Aorta (tissue), 5 donors: ENCODE data around the gene ARID4A. TPM values are rescaled to one million over a fixed set of nuclear protein-coding genes. Genes with fewer than 3 reads are reported as not detected.

Experiments used
- ATAC-seq: fragments of 200-7000 bp; cut with Tn5 transposase; one replicate; pipeline ENCODE4 v1.9.1; 2022; ENCODE audit warnings: moderate library complexity; ENCODE audit not compliant: low FRiP score
- DNase-seq, 2 donors: peaks; one replicate each; pipeline ENCODE4 v3.0.0-alpha.2; 2020
- H3K27ac ChIP-seq, 2 donors: one replicate each; pipeline ENCODE4 v1.5.1; 2013; ENCODE audit warnings: low read length in 2 of 2, mild to moderate bottlenecking in 2 of 2, moderate library complexity in 2 of 2, control low read depth in 1 of 2, inconsistent platforms in 1 of 2, low read depth in 1 of 2
- H3K27me3 ChIP-seq, 2 donors: one replicate each; pipeline ENCODE4 v1.6.1; 2013; ENCODE audit warnings: control low read depth in 1 of 2, low read length in 1 of 2, mild to moderate bottlenecking in 1 of 2, moderate library complexity in 1 of 2; ENCODE audit not compliant: insufficient read depth in 2 of 2, control insufficient read depth in 1 of 2
- H3K36me3 ChIP-seq, 2 donors: one replicate each; pipeline ENCODE4 v1.6.1; 2013; ENCODE audit warnings: control low read depth in 1 of 2, low read length in 1 of 2, mild to moderate bottlenecking in 1 of 2; ENCODE audit not compliant: insufficient read depth in 2 of 2, control insufficient read depth in 1 of 2
- H3K4me1 ChIP-seq, 2 donors: one replicate each; pipeline ENCODE4 v1.6.1; 2013; ENCODE audit warnings: low read length in 2 of 2, control low read depth in 1 of 2, mild to moderate bottlenecking in 1 of 2, moderate library complexity in 1 of 2; ENCODE audit not compliant: insufficient read depth in 2 of 2, control insufficient read depth in 1 of 2
- H3K4me3 ChIP-seq, 2 donors: one replicate each; pipeline ENCODE4 v1.5.1; 2013; ENCODE audit warnings: low read length in 2 of 2, control low read depth in 1 of 2, mild to moderate bottlenecking in 1 of 2
- H3K9me3 ChIP-seq: one replicate; pipeline ENCODE4 v1.6.1; 2013; ENCODE audit warnings: mild to moderate bottlenecking, low read length; ENCODE audit not compliant: control insufficient read depth
- WGBS, 2 donors: extraction: QIAGEN DNeasy Blood & Tissue Kit; methylation state at CpG; one replicate each; pipeline ENCODE4 v1.1.7; 2013; 5-methylcytosine and 5-hydroxymethylcytosine counted together
- intact Hi-C, 2 donors: fragments of 100-400 bp; cut with DNase I; formaldehyde crosslinking; loops; one replicate each; pipeline versions ENCODE4 v1.14.2 to v1.15.0; 2022
- polyA plus RNA-seq, 2 donors: library from polyadenylated mRNA; stranded (reverse); fragments of 200-250 nt; gene quantifications; one replicate each; pipeline ENCODE4 v1.2.3, GENCODE V29; 2013
- total RNA-seq, 2 donors: library from RNA; stranded (reverse); fragmentation: NEBNext Ultra II Directional; extraction: Animal tissue kit (Norgen Biotek cat#: 25700); gene quantifications; one replicate each; pipeline ENCODE4 v1.2.1, GENCODE V29; 2021
- donor health status: healthy with polysubstance abuse.
- donor health status: Bipolar disorder and iron deficiency.
- donor health status: DM: no; HTN: no; CAD: no.
- donor health status: DM: no; HTN: no; CAD: no.
- donor health status: DM: yes; HTN: yes; CAD: no.

Gene ARID4A
- total and polyA plus RNA-seq, 4 donors: 7.8 to 55.9 (median 20.1) TPM

DNA sequence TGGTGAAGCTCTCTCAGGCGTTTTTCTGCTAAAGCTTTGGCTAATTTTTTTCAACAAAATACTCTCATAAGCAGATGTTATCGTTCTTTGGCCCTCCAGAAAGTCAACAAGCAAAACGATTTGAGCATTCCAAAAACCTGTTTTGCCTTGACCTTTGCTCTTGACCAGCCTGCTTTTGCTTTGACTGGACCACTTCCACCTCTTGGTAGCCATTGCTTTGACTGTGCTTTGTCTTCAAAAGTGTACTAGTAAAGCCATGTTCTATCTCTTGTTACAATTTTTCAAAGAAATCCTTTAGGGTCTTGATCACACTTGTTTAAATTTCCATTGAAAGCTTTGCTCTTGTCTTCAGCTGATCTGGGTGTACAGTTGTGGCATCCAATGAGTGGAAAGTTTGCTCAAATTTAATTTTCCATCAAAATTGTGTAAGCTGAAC is 10.7 kb upstream of the ARID4A start:
- Histone ChIP-seq H3K4me3 (no peak overlapping the region), H3K27me3 (no peaks in the 10 kb centered on the region), H3K4me1 (peaks cover 1 to 8% of the 10 kb centered on the region in 2 donors), H3K9me3 (no peaks in the 10 kb centered on the region), H3K27ac (peak overlapping the region in 1 of 2 donors; percentile 37), H3K36me3 (peaks cover 0 to 5% of the 10 kb centered on the region in 2 donors)
- intact Hi-C loops: no loop called here
- WGBS, 2 donors: 30 to 31% methylated on average over 3 of the region's 3 CpGs
- ATAC-seq: no peak
- DNase-seq: no peak

DNA sequence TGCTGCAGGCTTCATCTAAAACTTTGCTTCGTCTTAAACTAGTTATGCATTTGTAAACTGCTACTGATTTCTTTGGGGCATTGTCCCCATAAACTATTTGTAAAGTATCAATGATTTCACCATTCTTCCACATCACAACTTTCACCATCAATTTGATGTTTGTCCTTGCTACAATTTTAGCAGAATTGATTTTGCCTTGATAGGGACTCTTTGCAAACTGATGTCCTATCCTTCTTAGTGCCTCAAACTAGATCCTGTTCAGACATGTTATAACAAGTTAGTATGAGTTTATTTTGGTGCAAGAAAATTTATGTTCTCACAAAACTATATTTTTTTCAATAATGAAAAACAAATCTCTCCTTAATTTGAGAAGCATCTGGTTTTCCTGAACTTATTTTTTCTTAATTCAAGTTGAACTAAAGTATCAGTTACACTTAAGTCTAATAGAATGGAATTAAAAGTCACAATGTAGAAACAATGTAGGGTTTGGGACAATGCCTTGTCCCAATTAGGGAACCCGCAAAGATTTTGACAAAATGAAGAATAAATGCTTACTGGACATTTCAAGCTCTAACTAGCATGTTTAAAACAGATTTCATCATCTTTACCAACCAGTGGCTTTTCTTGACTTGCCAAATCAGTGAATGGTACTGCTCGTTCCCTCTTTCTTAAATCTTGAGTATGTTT is 10.1 kb upstream of the ARID4A start:
- peaks cover 1 to 6% of the 10 kb centered on the region in 2 donors for H3K4me1 ChIP-seq
- no peak for DNase-seq

DNA sequence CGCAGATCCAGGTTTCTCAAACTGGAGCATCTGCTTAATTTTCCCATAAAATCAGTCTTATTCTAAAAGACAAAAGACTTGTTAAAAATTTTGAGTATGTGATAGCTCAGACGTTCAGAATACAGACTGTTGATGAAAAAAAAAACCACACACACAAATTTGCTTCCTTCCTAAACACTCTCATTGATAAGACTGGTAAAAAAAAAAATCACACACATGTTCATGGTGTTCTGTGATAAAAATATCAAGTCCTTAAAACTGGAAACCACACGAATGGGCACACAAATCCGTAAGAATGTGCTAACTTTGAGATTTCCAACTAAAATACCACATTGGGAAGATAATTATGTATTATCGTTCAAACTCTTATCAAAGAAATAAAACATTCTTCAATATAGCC is 6.7 kb upstream of the ARID4A start:
- H3K9me3 ChIP-seq: no peaks in the 10 kb centered on the region
- WGBS, 2 donors: 51 to 55% methylated on average over 5 of the region's 5 CpGs
- no peak overlapping the region for H3K27ac ChIP-seq
- DNase-seq (no peak), ATAC-seq (no peak)
- no peak overlapping the region for H3K4me3 ChIP-seq
- H3K36me3 ChIP-seq: peaks cover 0 to 3% of the 10 kb centered on the region in 2 donors
- H3K27me3 ChIP-seq: no peaks in the 10 kb centered on the region
- intact Hi-C loops: no loop called here
- peaks cover 0 to 1% of the 10 kb centered on the region in 2 donors for H3K4me1 ChIP-seq

More for the DNA sequence above, 10.1 kb upstream of the ARID4A start:
- no peak for ATAC-seq
- 69 to 73% methylated on average over 3 of the region's 3 CpGs for WGBS, 2 donors
- Histone ChIP-seq H3K9me3 (no peaks in the 10 kb centered on the region), H3K36me3 (peaks cover 0 to 5% of the 10 kb centered on the region in 2 donors), H3K27ac (no peak overlapping the region), H3K27me3 (no peaks in the 10 kb centered on the region), H3K4me3 (no peak overlapping the region)
- intact Hi-C loops: no loop called here

DNA sequence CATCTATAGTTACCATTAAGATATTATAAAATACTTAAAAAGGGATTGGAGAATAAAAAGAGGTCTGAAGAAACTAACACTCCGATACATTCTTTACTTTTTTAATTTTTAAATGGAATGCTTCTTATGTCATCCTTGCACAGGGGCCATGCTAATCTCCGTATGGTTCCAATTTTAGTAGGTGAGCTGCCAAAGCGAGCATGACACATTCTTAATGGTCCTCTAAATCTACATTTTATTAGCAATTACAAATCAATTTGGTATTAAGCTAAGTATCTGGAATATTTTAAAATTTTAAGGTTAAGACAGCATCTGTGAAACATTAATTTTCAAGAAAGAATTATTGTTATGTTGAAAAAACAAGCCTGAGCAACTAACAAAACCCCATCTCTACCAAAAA is 6.2 kb upstream of the ARID4A start:
- no peaks in the 10 kb centered on the region for H3K27me3 ChIP-seq
- 47 to 50% methylated on average over 3 of the region's 3 CpGs for WGBS, 2 donors
- no peak overlapping the region for H3K27ac ChIP-seq
- intact Hi-C loops: no loop called here
- peaks cover 0 to 3% of the 10 kb centered on the region in 2 donors for H3K36me3 ChIP-seq
- DNase-seq: no peak
- H3K4me3 ChIP-seq: no peak overlapping the region
- peaks cover 0 to 1% of the 10 kb centered on the region in 2 donors for H3K4me1 ChIP-seq
- ATAC-seq: no peak
- no peaks in the 10 kb centered on the region for H3K9me3 ChIP-seq

DNA sequence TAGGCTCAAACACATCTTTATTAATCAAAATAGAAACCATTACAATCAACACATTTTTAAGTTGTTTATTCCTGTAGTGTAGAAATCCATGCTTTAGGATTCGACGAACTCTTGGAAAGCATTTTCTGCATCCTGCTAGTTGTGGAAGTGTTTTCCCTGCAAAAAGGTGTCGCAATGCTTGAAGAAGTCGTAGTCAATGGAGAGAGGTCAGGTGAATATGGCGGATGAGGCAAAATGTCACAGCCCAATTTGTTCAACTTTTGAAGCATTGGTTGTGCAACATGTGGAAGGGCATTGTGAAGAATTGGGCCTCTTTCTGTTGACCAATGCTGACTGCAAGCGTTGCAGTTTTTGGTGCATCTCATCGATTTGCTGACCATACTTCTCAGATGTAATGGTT is 4.2 kb upstream of the ARID4A start:
- no peak for ATAC-seq
- Histone ChIP-seq H3K9me3 (no peaks in the 10 kb centered on the region), H3K4me3 (no peak overlapping the region), H3K36me3 (peaks cover 0 to 3% of the 10 kb centered on the region in 2 donors), H3K27ac (no peak overlapping the region), H3K4me1 (no peaks in the 10 kb centered on the region), H3K27me3 (no peaks in the 10 kb centered on the region)
- intact Hi-C loops: no loop called here
- DNase-seq: no peak
- WGBS, 2 donors: 97 to 98% methylated on average over 7 of the region's 7 CpGs

DNA sequence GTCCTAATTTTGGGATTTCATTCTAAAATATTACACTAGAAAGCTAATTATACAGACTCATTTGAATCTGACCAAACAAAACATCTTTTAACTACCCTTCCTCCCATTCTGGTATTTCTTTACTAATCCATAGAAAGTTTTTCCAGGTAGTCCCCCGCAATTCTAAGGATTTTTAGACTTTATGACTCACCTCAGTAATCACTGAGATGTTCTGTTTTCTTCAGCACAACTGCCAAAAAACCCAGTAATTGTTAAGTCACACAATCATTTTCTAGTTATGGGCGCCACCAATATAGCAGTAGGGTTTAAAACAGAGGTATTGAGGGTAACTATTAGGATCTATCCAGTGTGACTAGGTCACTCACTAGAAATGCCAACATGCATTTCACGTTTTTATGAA is 1.6 kb upstream of the ARID4A start:
- ATAC-seq: no peak
- Histone ChIP-seq H3K4me3 (peak overlapping the region; percentile 56 to 90), H3K9me3 (no peaks in the 10 kb centered on the region), H3K27me3 (no peaks in the 10 kb centered on the region), H3K27ac (no peak overlapping the region), H3K36me3 (peaks cover 0 to 2% of the 10 kb centered on the region in 2 donors), H3K4me1 (no peaks in the 10 kb centered on the region)
- 2 to 3% methylated on average over 3 of the region's 3 CpGs for WGBS, 2 donors
- DNase-seq: no peak
- intact Hi-C loops: loop anchor here in 1 of 2 donors (5.0 kb wide), 1 partner anchor 49 kb away; no protein-coding TSS in a partner anchor

DNA sequence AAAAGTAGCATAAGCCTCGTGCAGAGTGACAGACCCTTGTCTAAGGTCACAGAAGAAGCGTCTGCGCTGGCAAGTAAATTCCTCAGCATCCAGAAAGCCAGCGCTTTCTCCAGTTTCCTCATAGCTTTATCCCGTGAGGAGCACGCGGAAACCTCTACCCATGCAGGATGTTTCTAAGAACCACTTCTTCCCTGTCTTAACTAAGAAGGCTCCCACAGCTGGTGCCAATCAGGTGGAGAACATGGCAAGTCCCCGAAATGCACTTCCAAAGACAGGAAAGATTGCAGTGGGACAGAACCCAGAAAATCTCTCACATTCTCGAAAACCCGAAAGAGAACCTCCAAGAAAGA is 968 bp upstream of the ARID4A start:
- intact Hi-C loops: loop anchor here in 1 of 2 donors (5.0 kb wide), 1 partner anchor 50 kb away; no protein-coding TSS in a partner anchor
- ATAC-seq: peak; percentile 1
- peak in 1 of 2 donors; percentile 67 for DNase-seq
- no peaks in the 10 kb centered on the region for H3K9me3 ChIP-seq
- no peaks in the 10 kb centered on the region for H3K4me1 ChIP-seq
- peak overlapping the region; percentile 56 to 90 for H3K4me3 ChIP-seq
- H3K36me3 ChIP-seq: peaks cover 0 to 2% of the 10 kb centered on the region in 2 donors
- peak overlapping the region; percentile 22 to 58 for H3K27ac ChIP-seq
- no peaks in the 10 kb centered on the region for H3K27me3 ChIP-seq
- WGBS, 2 donors: 0% methylated on average over 10 of the region's 10 CpGs

DNA sequence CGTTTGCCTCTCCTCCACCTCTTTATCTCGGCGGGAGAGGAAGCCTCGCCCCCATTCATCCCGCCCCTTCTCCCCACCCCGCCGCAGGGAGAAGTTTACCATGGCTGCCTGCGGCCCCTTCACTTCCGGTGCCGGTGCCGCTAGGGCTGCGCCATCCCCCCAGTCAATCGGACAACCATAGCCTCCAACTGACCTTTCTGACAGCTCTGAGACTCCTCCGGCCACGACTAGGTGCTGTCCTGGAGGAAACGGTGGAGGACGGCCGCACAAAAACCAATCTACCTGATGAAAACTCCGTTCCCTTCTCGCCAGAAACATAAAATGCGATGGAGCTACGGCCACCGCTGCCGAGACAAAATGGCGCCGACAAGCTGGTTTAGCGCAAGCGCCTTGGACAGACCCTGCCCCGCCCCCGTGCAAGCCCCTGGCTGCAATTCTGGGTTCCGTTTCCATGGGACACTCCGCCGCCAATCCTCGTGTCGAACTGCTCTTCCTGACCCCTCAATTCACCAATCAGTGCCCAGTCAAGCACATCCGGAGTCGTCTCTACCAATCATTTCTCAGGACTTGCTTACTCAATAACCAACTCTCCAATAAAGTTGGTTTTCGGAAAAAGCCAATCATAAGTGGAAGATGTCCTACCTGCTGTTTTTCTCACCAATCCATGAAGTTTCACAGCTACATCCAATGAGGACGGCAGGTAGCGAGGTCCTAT is 436 bp upstream of the ARID4A start:
- H3K4me1 ChIP-seq: no peaks in the 10 kb centered on the region
- intact Hi-C loops: loop anchor here (2.0 to 5.0 kb wide), 2 partner anchors 51 to 53 kb away; partner anchors contain the start of gene PSMA3 (in 1 of the 2)

More for the DNA sequence above, 436 bp upstream of the ARID4A start:
- WGBS, 2 donors: 0 to 1% methylated on average over 40 of the region's 40 CpGs
- peak; percentile 98 for ATAC-seq
- Histone ChIP-seq H3K4me3 (peak overlapping the region; percentile 56 to 90), H3K36me3 (peaks cover 0 to 2% of the 10 kb centered on the region in 2 donors), H3K27me3 (no peaks in the 10 kb centered on the region), H3K27ac (peak overlapping the region; percentile 47 to 99), H3K9me3 (no peaks in the 10 kb centered on the region)
- DNase-seq: peak; percentile 99
